Measurements from ENCODE around the gene GUCA2B.
A peak's percentile ranks its signal among the peaks of the same experiment; 100 is the strongest.

DNA sequence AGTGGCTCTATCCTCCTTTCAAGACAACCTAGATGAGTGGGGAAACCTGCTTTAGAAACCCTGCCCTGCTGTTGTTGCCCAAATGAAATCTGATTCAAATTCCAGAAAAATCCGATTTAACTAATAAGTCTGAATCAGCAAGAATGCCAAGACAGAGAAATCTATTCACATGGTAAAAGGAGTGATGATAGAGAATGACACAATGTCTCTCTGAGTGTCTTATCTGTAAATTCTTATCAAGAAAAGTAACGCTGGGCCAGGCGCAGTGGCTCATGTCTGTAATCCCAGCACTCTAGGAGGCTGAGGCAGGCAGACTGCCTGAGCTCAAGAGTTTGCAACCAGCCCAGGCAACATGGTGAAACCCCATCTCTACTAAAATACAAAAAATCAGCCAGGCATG lies 25.0 kb downstream of the GUCA2B start:
- TF ChIP-seq GATA3 (IDR thresholded peaks at IDR 0.05; ENCODE audit: low read depth, low read length), result no peak
- TF ChIP-seq GATA2 (IDR thresholded peaks at IDR 0.05; ENCODE audit: low read depth, low read length), result peak; percentile 34
